Amniotic epithelial cell (primary cell): Measurements from ENCODE around the gene ATP8A2.
"Not testable (repeated sequence)": the region's sequence is repeated elsewhere in the genome, so short reads cannot be mapped to it uniquely, and the experiment has no call there.

ENCODE experiments used
- DNase-seq: peaks from one replicate; pipeline ENCODE4 v3.0.0-alpha.2; 2010; ENCODE audit warnings: low read depth

Gene ATP8A2

GRCh38 chr13:25463496-25463895 lies 91.7 kb downstream of the ATP8A2 start:
- DNase-seq: peak; percentile 77

GRCh38 chr13:25466880-25467279 lies 95.1 kb downstream of the ATP8A2 start:
- no peak for DNase-seq

GRCh38 chr13:25468325-25469168 lies 96.8 kb downstream of the ATP8A2 start:
- peak; percentile 32 for DNase-seq

- DNase-seq: no peak
Measured at GRCh38 chr13:25469169-25469525, 97.4 kb downstream of the ATP8A2 start.

- DNase-seq: peak; percentile 31
Measured at GRCh38 chr13:25473864-25474263, 102.1 kb downstream of the ATP8A2 start.

- DNase-seq: peak; percentile 96
Measured at GRCh38 chr13:25478186-25478585, 106.4 kb downstream of the ATP8A2 start.

GRCh38 chr13:25489238-25489637 lies 117.5 kb downstream of the ATP8A2 start:
- no peak for DNase-seq

GRCh38 chr13:25490236-25490635 lies 118.5 kb downstream of the ATP8A2 start:
- no peak for DNase-seq

- DNase-seq: no peak
Measured at GRCh38 chr13:25493931-25494640, 122.3 kb downstream of the ATP8A2 start.

GRCh38 chr13:25494698-25495411 lies 123.1 kb downstream of the ATP8A2 start:
- DNase-seq: no peak

- no peak for DNase-seq
Measured at GRCh38 chr13:25501231-25501630, 129.5 kb downstream of the ATP8A2 start.

GRCh38 chr13:25502031-25502430 lies 130.3 kb downstream of the ATP8A2 start:
- DNase-seq: no peak

- no peak for DNase-seq
Measured at GRCh38 chr13:25502551-25502950, 130.8 kb downstream of the ATP8A2 start.

- peak; percentile 6 for DNase-seq
Measured at GRCh38 chr13:25503856-25504255, 132.1 kb downstream of the ATP8A2 start.

GRCh38 chr13:25507841-25508240 lies 136.1 kb downstream of the ATP8A2 start:
- DNase-seq: no peak

- not testable (repeated sequence) for DNase-seq
Measured at GRCh38 chr13:25513060-25513459, 141.3 kb downstream of the ATP8A2 start.

- no peak for DNase-seq
Measured at GRCh38 chr13:25518441-25518840, 146.7 kb downstream of the ATP8A2 start.

- no peak for DNase-seq
Measured at GRCh38 chr13:25525884-25526283, 154.1 kb downstream of the ATP8A2 start.

- no peak for DNase-seq
Measured at GRCh38 chr13:25528266-25528665, 156.5 kb downstream of the ATP8A2 start.

- DNase-seq: no peak
Measured at GRCh38 chr13:25529425-25529824, 157.7 kb downstream of the ATP8A2 start.

GRCh38 chr13:25538276-25538675 lies 166.5 kb downstream of the ATP8A2 start:
- no peak for DNase-seq

GRCh38 chr13:25541434-25542123 lies 169.8 kb downstream of the ATP8A2 start:
- no peak for DNase-seq
